Common myeloid progenitor, CD34-positive (primary cell): Measurements from ENCODE around the gene CEP290.

Experiments
- CTCF ChIA-PET: fragments of 350-600 bp; sonication (Branson Sonifier 250); formaldehyde crosslinking; loops from one replicate; lab custom pipeline; 2021; ENCODE audit warnings: antibody characterized with exemption; lab: Charles Lee
- POLR2A ChIA-PET: fragments of 350-600 bp; sonication (Branson Sonifier 250); formaldehyde crosslinking; loops from one replicate; lab custom pipeline; 2021; ENCODE audit warnings: antibody characterized with exemption; lab: Charles Lee
- DNase-seq, 3 donors: peaks; one replicate each; pipeline versions ENCODE4 v3.0.0 to v3.0.0-alpha.2; 2013
- H3K27ac ChIP-seq, 2 experiments: 1 replicate in 1 of 2; 2 replicates in 1 of 2; pipeline ENCODE4 v1.7.0; 2013; ENCODE audit warnings: inconsistent platforms in 2 of 2, low read length in 2 of 2, mild to moderate bottlenecking in 2 of 2, low read depth in 1 of 2, moderate library complexity in 1 of 2; ENCODE audit not compliant: severe bottlenecking in 2 of 2, insufficient read depth in 1 of 2, poor library complexity in 1 of 2
- H3K27me3 ChIP-seq, 5 experiments: replicated peaks in 2 of 5; 1 replicate in 3 of 5; 2 replicates in 2 of 5; pipeline versions ENCODE4 v1.6.1 to v1.7.0; 2013; ENCODE audit warnings: low read length in 4 of 5, mild to moderate bottlenecking in 2 of 5, moderate library complexity in 2 of 5, inconsistent platforms in 1 of 5; ENCODE audit not compliant: insufficient read depth in 5 of 5, control insufficient read depth in 4 of 5
- H3K36me3 ChIP-seq, 4 experiments: 1 replicate in 2 of 4; 2 replicates in 2 of 4; pipeline versions ENCODE4 v1.6.1 to v1.7.0; 2013; ENCODE audit warnings: low read length in 3 of 4, control low read depth in 1 of 4, mild to moderate bottlenecking in 1 of 4; ENCODE audit not compliant: control insufficient read depth in 4 of 4, insufficient read depth in 4 of 4
- H3K4me1 ChIP-seq, 4 experiments: 1 replicate in 3 of 4; 2 replicates in 1 of 4; pipeline versions ENCODE4 v1.6.1 to v1.7.1; 2013; ENCODE audit warnings: low read length in 3 of 4, mild to moderate bottlenecking in 3 of 4, control low read depth in 1 of 4, inconsistent platforms in 1 of 4, moderate library complexity in 1 of 4; ENCODE audit not compliant: control insufficient read depth in 4 of 4, insufficient read depth in 4 of 4; ENCODE audit errors: control extremely low read depth in 1 of 4
- H3K4me3 ChIP-seq, 7 experiments: 1 replicate in 4 of 7; 2 replicates in 3 of 7; pipeline versions ENCODE4 v1.5.1 to v1.7.0; 2013; ENCODE audit warnings: mild to moderate bottlenecking in 7 of 7, low read length in 6 of 7, moderate library complexity in 6 of 7, inconsistent platforms in 2 of 7, low read depth in 2 of 7, control low read depth in 1 of 7; ENCODE audit not compliant: insufficient read depth in 4 of 7, control insufficient read depth in 1 of 7; ENCODE audit errors: extremely low read depth in 1 of 7
- H3K9me3 ChIP-seq, 5 experiments: 1 replicate in 4 of 5; 2 replicates in 1 of 5; pipeline versions ENCODE4 v1.6.1 to v1.7.1; 2013; ENCODE audit warnings: low read length in 4 of 5, mild to moderate bottlenecking in 2 of 5, inconsistent platforms in 1 of 5, low read depth in 1 of 5, moderate library complexity in 1 of 5; ENCODE audit not compliant: control insufficient read depth in 4 of 5, insufficient read depth in 2 of 5; ENCODE audit errors: control extremely low read depth in 1 of 5
- WGBS: methylation state at CpG from one replicate; pipeline ENCODE4 v1.1.5; 2013; ENCODE audit not compliant: insufficient coverage; 5-methylcytosine and 5-hydroxymethylcytosine counted together

Gene CEP290

GRCh38 chr12:88156075-88156654 is 14.3 kb upstream of the CEP290 start:
- H3K27ac ChIP-seq = no peak overlapping the region
- CTCF ChIA-PET = interaction anchor here (3.4 kb wide), 1 partner anchor 838 kb away, joined by 19 read pairs; no protein-coding TSS in a partner anchor
- DNase-seq = no peak
- H3K9me3 ChIP-seq = no peaks in the 10 kb centered on the region
- H3K36me3 ChIP-seq = peaks cover 0 to 6% (median 2%) of the 10 kb centered on the region in 4 experiments
- 100% methylated on average over 1 of the region's 1 CpG for WGBS
- H3K27me3 ChIP-seq = no peaks in the 10 kb centered on the region
- POLR2A ChIA-PET = no interaction called here
- H3K4me3 ChIP-seq = no peak overlapping the region
- H3K4me1 ChIP-seq = no peaks in the 10 kb centered on the region

DNA sequence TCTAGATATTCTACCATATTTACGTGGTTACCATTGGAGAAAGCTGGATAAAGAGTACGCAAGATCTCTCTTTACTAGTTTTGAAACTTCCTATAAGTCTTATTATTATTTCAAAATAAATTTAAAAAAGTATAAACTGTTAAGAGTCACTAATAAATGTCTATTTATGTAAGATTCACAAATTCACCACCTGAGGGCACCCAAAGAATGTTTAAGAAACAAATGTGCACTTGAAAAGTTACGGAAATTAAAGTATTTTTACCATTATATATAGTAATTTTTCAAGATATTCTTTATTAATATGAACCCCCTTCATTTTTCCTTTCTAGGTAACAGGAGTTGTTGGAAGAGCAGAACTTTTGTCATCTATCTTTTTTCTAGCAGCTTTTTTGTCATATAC is 12.1 kb upstream of the CEP290 start:
- no CpG with 5 or more reads among the region's 3 CpGs for WGBS

DNA sequence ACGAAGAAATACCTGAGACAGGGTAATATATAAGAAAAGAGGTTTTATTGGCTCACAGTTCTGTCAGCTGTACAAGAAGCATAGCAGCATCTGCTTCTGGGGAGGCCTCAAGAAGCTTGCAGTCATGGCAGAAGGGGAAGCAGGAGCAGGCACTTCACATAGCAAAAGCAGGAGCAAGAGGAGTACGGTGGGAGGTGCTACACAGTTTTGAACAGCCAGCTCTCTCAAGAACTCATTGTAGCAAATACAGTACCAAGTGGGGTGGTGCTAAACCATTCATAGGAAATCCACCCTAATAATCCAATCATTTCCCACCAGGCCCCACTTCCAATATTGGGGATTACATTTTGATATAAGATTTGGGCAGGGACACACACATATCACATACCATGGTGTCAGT is 8.2 kb upstream of the CEP290 start:
- POLR2A ChIA-PET = no interaction called here
- H3K27ac ChIP-seq = no peak overlapping the region
- peaks cover 0 to 4% (median 0%) of the 10 kb centered on the region in 4 experiments for H3K36me3 ChIP-seq
- DNase-seq = no peak
- no peaks in the 10 kb centered on the region for H3K9me3 ChIP-seq
- 100% methylated on average over 1 of the region's 2 CpGs for WGBS
- no peaks in the 10 kb centered on the region for H3K4me1 ChIP-seq
- H3K27me3 ChIP-seq = no peaks in the 10 kb centered on the region
- CTCF ChIA-PET = interaction anchor here (0.9 kb wide), 1 partner anchor 1380 kb away, joined by 3 read pairs; no protein-coding TSS in a partner anchor
- H3K4me3 ChIP-seq = no peak overlapping the region

More for the DNA sequence above, 12.1 kb upstream of the CEP290 start:
- Histone ChIP-seq H3K27ac (no peak overlapping the region), H3K9me3 (no peaks in the 10 kb centered on the region), H3K36me3 (peaks cover 0 to 6% (median 3%) of the 10 kb centered on the region in 4 experiments), H3K4me3 (no peak overlapping the region), H3K27me3 (no peaks in the 10 kb centered on the region), H3K4me1 (no peaks in the 10 kb centered on the region)
- peak; percentile 38 to 66 (median 62) for DNase-seq
- POLR2A ChIA-PET = no interaction called here
- CTCF ChIA-PET = interaction anchor here (0.8 to 3.4 kb wide), 5 partner anchors 14 to 840 kb away, joined by 3 to 19 read pairs (median 3); no protein-coding TSS in a partner anchor

- peaks cover 5 to 13% (median 11%) of the 10 kb centered on the region in 4 experiments for H3K4me1 ChIP-seq
- ChIA-PET POLR2A (no interaction called here), CTCF (interaction anchor here (0.5 to 1.5 kb wide), 2 partner anchors 848 to 1955 kb away, joined by 3 to 4 read pairs; no protein-coding TSS in a partner anchor)
- no peak overlapping the region for H3K4me3 ChIP-seq
- H3K27ac ChIP-seq = no peak overlapping the region
- no peaks in the 10 kb centered on the region for H3K9me3 ChIP-seq
- DNase-seq = no peak
- 97% methylated on average over 3 of the region's 5 CpGs for WGBS
- no peaks in the 10 kb centered on the region for H3K27me3 ChIP-seq
- H3K36me3 ChIP-seq = peaks cover 0 to 4% (median 0%) of the 10 kb centered on the region in 4 experiments
These were observed 3.9 kb upstream of the CEP290 start for GRCh38 chr12:88145567-88146505.

- peaks cover 5 to 13% (median 11%) of the 10 kb centered on the region in 4 experiments for H3K4me1 ChIP-seq
- POLR2A ChIA-PET = no interaction called here
- no peaks in the 10 kb centered on the region for H3K27me3 ChIP-seq
- no peak overlapping the region for H3K27ac ChIP-seq
- no peaks in the 10 kb centered on the region for H3K9me3 ChIP-seq
- DNase-seq = no peak
- H3K36me3 ChIP-seq = peaks cover 0 to 4% (median under 1%) of the 10 kb centered on the region in 4 experiments
- CTCF ChIA-PET = interaction anchor here (0.5 kb wide), 1 partner anchor 1956 kb away, joined by 3 read pairs; no protein-coding TSS in a partner anchor
- WGBS = 100% methylated on average over 2 of the region's 3 CpGs
- no peak overlapping the region for H3K4me3 ChIP-seq
These were observed 2.9 kb upstream of the CEP290 start for GRCh38 chr12:88144546-88145468.

DNA sequence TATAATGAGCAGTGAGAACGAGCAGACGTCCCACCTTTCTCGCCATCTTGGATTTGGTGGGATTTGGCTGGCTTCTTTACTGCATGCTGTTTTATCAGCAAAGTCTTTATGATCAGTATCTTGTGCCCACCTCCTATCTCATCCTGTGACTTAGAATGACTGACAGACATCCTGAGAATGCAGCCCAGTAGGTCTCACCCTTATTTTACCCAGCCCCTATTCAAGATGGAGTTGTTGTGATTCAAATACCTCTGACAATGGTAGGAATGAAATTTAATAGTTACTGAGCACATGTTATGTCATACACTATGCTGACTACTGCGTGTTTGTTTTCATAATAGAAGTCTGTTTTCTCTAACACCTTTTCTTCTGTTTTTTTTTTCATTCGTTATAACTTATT is 2.1 kb upstream of the CEP290 start:
- ChIA-PET CTCF (no interaction called here), POLR2A (no interaction called here)
- no peak overlapping the region for H3K27ac ChIP-seq
- no peaks in the 10 kb centered on the region for H3K27me3 ChIP-seq
- WGBS = 90% methylated on average over 2 of the region's 5 CpGs
- no peaks in the 10 kb centered on the region for H3K9me3 ChIP-seq
- no peak overlapping the region for H3K4me3 ChIP-seq
- peaks cover 0 to 7% (median 3%) of the 10 kb centered on the region in 4 experiments for H3K36me3 ChIP-seq
- no peak for DNase-seq
- H3K4me1 ChIP-seq = peaks cover 5 to 13% (median 11%) of the 10 kb centered on the region in 4 experiments
